SKM-1 treated with dmso at 0.1 percent for 144 hours (cell line): ENCODE measurements around the gene DCC.

Experiments used
- DNase-seq: peaks from one replicate; lab custom pipeline; 2025; ENCODE audit not compliant: unreplicated experiment; lab: John Stamatoyannopoulos, UW

The DCC gene

GRCh38 chr18:53322163-53322562 lies 982.2 kb downstream of the DCC start:
- DNase-seq: no peak

- DNase-seq: no peak
These were observed 984.4 kb downstream of the DCC start for GRCh38 chr18:53324353-53324752.

- DNase-seq: no peak
These were observed 1020.8 kb downstream of the DCC start for GRCh38 chr18:53360501-53361443.

GRCh38 chr18:53375621-53376020 lies 1035.6 kb downstream of the DCC start:
- DNase-seq: no peak

- DNase-seq: peak; percentile 13
These were observed 1040.2 kb downstream of the DCC start for GRCh38 chr18:53380063-53380639.

GRCh38 chr18:53382870-53383269 lies 1042.9 kb downstream of the DCC start:
- no peak for DNase-seq

GRCh38 chr18:53385889-53386288 lies 1045.9 kb downstream of the DCC start:
- DNase-seq: peak; percentile 19

GRCh38 chr18:53387581-53387980 lies 1047.6 kb downstream of the DCC start:
- no peak for DNase-seq

- no peak for DNase-seq
These were observed 1062.7 kb downstream of the DCC start for GRCh38 chr18:53402670-53403069.

- DNase-seq: no peak
These were observed 1068.3 kb downstream of the DCC start for GRCh38 chr18:53408271-53408670.

GRCh38 chr18:53411511-53411910 lies 1071.5 kb downstream of the DCC start:
- no peak for DNase-seq

GRCh38 chr18:53417003-53417402 lies 1077.0 kb downstream of the DCC start:
- no peak for DNase-seq

- no peak for DNase-seq
These were observed 1081.9 kb downstream of the DCC start for GRCh38 chr18:53421869-53422268.

- no peak for DNase-seq
These were observed 1082.9 kb downstream of the DCC start for GRCh38 chr18:53422896-53423295.

GRCh38 chr18:53426666-53427184 lies 1086.7 kb downstream of the DCC start:
- no peak for DNase-seq

- no peak for DNase-seq
These were observed 1101.9 kb downstream of the DCC start for GRCh38 chr18:53441761-53442414.

- no peak for DNase-seq
These were observed 1102.4 kb downstream of the DCC start for GRCh38 chr18:53442415-53442783.

- DNase-seq: no peak
These were observed 1103.3 kb downstream of the DCC start for GRCh38 chr18:53443336-53443735.

- DNase-seq: no peak
These were observed 1103.8 kb downstream of the DCC start for GRCh38 chr18:53443831-53444230.

GRCh38 chr18:53451902-53452301 lies 1111.9 kb downstream of the DCC start:
- no peak for DNase-seq

GRCh38 chr18:53457068-53457467 lies 1117.1 kb downstream of the DCC start:
- no peak for DNase-seq

- DNase-seq: no peak
These were observed 1118.3 kb downstream of the DCC start for GRCh38 chr18:53458268-53458667.
